ENCODE measurements around the gene PDE1C.

The PDE1C gene

DNA sequence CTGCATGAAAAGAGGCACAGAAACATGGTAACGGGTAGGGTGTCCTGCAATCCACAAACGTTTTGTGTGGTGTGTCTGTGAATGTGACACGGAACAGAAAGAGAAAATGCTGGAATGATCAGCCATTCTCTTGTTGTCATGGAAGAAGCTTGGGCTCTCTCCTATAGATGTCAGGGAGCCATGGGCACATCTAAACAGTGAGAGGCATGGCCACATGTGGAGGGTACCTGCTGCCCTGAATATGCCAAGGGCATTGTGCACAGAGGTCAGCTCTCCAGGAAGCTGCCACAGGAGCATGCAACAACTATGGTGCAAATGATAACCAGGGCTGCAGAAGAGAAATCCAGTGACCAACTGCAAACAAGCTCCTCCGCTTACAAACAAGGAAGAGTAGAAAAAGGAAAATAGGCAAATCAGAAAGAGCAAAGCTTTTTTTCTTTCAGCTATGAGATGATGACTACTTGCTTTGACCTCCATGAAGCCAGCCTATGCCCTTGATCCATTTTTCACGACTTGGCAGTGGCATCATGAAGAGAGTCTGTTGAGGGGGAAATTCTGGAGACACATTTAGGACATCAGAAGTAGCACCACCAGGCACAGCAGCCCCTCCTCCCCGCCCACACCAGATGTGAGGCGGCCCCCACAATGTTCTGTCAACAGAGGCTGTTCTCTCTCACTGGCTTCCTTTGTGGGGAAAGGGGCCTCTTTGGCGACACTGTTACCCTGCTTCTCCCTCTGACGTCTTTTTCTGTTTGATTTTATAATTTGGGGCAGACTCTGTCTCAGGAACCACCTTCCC, 4.8 kb upstream of the PDE1C start:
- DNase-seq = no peak

DNA sequence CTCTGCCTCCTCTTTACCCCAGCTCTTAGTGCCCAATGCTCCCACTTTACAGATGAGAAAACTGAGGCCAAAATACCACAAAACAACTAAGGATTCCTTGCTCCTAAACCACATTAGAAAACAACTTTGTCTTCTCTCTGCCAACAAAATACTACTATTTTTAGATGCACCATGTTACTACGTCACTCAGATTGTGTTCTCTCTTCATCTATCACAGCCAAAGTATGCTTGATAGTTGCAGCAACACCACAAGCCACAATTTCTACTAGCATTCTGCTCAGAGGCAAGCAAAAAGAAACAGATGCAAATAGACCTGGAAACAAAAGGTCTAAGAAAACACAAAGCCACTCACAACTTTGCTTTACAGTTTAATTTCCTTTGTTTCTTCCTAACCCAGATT, 3.3 kb upstream of the PDE1C start:
- DNase-seq = no peak

DNA sequence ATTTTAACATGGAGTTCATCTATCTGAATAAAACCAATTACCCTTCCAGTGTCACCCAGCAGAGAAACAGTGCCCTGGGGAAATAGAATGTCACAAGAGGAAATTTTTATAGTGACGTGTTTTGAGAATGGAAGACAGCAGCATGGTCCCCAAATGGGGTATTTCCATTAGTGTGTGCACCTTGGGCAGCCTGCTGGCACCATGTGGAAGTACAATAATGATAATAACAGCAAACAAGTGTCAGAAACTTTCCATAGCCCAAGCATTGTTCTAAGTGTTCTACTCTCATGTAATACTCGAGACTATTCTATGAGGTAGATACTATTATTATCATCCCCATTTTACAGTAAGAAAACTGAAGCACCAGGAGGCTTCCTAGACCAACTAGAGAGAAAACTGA, 2.2 kb upstream of the PDE1C start:
- DNase-seq = no peak

DNA sequence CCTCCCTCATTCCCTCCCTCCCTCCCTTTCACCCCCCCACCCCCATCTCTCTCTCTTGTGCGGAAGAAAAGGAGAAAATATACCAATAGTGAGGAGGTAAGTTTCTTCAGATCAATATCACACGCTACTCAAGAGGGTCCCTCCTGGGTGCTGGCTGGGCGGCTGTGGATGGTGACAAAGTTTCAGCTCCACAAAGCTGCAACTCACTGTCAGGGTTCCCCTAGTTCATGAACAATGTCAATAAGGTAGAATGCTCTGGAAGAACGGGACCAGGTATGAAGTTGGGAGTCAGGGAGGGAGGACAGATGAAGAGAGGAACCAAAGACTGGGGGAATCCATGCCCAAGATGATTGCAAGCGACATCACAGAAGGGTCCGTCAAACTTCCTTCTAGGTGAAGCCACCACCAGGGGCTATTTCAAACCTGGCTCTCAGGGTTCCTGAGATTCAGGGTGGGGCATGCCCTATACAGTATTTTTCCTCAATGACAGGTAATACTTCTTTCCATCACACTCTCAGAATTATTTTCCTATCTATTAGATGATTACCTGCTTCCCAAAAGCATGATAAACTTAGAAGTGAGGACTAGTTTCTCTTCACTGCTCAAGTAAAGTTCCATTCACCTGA, 1.4 kb upstream of the PDE1C start:
- DNase-seq = no peak

DNA sequence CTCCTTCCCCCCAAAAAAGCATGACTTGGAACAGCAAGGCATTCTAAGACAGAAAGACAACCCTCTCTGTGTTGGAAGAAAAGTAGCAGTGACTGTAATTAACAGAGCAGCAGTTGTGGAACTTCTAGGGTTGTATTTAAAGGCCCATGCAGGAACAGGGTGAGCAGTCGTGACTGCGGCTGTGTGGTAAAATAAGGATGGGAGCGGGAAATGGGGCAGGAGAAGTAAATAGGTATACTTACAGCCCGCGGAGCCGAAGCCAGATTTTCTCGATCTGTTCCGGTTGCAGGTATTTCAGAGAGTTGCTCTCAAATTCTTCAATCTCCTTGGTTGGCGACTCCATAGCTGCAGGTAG, 179 bp downstream of the PDE1C start:
- DNase-seq = no peak

DNA sequence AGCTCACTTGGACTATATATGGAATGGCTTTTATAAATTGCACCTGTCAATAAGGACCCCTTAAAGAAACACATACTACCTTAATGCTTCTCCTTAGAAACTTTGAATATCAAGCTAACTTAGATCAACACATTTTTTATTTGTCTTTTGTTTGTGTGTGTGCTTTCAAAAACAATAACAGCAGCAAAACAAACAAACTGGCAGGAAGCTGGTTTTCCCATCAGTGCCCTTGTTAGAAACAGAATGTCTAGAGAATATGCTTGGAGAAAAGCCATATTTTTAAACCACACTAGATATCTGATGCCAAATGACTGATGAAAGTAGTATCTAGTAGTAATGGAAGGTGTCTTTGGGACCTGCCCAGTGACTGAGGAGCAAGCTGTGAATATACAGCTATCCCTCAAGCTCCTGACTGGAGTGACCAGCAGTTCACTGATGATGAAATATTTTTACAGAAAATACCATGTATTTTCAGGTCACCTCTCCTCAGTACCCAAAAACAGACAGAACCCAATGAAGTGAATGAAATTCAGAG, 1.0 kb downstream of the PDE1C start:
- DNase-seq = no peak

DNA sequence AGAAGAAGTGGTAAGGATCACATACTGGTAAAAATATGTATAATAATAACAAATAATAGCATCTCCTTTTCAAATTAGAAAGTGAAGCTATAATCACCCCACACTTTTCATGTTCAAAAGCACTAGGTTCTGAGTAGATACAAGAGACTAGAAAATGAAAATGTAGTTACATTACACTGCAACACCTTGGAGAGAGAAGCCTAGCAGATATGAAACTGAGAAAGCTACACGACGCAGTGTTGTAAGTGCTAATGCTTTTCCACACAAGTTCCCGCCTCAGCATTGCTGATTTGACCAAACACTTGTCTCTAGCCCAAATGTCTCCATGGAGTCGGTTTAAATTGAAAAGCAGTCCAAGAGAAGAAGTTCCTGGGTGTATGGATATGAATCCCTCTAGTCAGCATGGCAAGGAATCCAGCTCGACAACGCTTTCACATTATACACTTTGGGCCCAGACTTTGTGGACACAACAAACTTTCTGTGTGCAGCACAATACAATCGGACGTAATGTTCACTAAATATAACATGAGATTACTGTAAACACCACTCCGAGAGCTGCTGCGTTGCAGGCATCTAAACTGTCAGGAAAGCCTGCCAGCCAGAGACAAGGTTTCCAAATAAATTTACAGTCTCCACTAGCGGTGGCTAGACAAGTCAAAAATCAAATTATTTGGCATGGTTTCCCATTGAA, 1.7 kb downstream of the PDE1C start:
- DNase-seq = no peak

DNA sequence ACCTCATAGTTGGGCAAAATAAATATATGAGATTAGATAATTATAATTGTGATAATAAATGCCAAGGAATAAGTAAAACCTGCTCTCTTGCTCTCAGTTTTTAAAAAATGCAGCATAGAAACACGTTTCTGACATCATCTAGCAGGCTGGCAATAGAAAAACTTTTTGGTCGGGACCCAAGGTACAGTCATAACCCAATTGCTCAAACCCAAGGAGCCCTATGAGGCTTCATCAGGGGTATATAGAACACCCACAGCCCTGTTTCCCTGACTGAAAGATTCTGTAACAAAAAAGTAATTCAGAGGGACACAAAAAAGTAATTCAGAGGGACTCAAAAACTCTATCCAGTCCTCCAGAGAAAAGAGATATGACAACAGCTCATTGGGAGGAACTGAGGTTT, 3.8 kb downstream of the PDE1C start:
- no peak for DNase-seq

DNA sequence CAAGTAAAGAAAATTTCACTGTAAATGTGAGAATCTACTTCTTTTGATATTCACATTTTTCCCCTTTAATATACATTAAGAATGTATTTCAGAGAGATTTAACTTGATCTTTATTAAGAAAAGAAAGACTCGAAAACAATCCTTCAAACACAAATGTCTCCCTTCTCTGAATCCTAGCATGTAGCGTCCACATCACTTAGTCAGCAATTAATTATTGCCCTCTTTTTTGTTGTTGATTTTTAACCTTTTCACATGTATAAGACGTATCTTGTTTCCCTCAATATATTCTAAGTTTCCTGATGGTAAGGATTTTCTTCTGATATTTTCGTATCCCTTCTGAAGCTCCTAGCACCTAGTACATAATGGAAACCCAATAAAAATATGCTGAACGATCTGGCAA, 6.6 kb downstream of the PDE1C start:
- no peak for DNase-seq

DNA sequence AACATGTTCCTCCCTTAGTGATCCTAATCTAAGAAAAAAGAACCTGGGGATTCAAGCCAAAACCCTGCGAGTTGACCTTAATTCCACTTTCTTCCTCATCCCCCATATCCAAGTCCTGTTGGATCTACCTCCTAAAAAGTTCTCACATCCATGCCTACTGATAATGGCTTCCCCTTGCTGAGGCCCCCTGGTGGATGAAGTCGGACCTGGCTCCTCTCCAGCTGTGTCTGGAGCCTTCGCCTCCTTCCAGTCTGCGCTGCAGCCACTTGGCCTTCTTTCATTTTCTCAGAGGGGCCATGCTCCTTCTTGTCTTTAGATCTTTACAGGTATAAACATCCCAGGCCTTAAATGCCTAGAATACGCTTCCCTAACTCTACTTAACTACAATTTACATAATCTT, 8.1 kb downstream of the PDE1C start:
- DNase-seq = no peak

DNA sequence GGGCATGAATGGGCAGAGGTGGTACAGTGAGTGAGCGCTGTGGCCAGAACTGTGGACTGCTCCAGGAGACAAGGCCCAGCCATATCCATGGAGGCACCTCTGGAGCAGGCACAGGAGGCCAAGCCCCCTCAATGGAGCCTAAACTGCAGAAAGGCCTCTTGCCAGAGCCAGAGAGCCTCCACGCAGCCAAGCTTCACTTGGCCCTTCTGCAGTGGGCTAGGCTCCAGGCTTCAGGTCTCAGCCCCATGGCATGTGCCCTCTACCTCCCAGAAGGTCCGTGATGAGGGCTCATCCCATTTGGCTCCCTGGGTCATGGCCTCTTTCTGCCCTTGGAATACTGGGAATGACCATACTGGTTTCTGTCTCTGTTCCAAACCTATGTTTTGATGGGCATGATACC, 8.9 kb downstream of the PDE1C start:
- no peak for DNase-seq

DNA sequence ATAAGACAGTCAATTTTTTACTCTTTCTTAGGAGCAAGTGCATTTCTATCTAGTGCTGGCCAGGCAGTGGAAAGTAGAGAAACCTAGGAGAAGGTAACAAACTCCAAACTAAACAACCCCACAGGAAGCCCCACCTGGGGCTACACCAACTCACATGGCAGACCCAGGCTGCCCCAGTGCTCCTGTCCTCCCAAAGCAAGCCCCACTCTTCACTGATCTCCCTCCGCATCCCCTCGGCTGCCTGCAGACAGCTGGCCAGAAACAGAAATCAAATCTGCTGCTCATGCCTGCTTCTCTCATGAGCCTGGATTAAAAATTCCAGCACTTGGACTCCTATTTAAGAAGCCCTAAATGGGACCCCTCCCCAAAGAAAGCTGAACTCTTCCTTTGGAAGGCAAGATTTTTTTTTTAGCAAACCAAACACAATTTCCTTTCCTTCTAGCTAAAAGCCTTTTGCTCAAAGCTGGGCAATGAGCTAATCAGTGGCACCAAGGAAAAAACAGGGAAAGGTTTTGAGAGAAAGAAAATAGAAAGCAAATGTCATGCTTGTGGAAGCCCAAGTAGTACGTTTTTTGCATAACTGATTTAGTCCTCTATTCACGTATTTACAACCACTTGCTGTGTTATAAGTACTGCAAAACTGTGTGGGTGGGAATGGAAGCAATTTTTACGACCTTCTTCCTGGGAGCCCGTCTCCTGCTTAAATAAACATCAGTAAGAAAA, 10.8 kb downstream of the PDE1C start:
- DNase-seq = no peak

DNA sequence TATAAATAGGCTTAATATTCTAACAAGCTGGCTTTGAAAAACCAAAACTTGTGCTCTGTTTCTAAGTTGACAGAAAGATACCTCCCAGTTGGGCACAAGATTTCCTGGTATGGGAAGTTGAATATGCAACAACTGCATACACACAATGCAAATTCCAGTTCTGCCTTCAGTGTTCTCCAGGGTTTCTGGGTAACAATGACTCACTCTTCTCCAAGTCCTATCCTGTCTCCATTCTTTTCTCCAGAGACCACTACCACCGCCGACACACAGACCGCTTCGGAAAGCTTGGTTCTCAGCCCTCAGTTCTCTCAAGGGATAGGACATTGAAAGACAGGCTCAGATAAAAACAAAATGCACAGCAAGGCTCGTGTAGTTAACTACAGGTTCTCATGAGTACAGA, 12.2 kb downstream of the PDE1C start:
- DNase-seq = no peak

DNA sequence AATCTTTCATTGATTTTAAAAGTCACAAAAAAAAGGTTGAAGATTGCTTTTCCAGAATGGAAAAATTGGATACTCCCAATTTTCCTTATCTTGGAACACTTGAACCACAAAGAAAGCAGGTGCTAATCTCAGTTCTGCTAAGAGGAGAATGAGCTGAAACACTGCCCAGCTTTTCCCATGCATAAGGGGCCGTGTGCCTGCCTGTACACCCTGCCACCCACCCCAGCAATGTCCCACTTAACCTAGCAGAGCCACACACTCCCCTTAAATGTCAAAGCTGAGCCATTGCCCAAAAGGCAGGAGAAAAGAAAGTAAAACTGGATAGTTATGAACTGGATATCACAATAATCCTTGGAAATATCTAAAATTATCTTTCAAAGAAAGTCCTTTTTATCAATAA, 13.4 kb downstream of the PDE1C start:
- DNase-seq = no peak

DNA sequence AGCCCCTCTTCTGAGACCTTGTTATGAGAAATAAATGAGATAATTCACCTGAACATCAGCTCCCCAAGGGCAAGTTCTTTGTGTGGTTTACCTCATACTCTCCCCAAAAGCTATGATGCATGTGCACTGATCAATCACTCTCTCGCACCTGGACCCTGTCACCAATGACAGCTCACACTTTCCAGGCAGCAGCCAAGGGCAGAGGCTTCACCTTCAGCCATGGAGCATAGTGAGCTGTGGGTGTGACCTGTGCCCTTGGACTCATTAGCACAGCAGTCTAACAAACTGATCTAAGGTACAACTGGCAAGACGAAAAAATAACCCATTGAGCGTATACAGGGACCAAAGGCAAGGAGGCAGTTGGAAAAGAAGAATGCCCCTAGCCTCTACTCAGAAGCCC, 17.0 kb downstream of the PDE1C start:
- DNase-seq = no peak

DNA sequence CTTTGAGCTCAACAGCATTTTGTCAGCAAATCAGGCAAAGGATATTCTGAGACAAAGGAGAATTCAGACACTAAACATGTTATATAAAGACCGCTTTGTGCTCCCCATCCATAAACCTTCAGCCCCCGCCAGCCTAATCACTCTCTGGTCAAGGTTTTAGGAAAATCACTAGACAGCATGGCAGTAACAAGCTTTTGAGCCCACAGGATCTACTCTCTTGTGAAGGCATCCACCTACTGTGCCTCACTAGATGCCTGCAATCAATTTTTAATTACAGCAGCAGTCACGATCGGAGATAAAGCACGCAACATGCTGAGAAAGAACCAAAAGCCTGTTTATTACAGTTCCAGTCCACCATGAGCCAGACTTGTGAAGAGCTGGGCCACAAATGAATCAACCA, 19.1 kb downstream of the PDE1C start:
- DNase-seq = no peak

DNA sequence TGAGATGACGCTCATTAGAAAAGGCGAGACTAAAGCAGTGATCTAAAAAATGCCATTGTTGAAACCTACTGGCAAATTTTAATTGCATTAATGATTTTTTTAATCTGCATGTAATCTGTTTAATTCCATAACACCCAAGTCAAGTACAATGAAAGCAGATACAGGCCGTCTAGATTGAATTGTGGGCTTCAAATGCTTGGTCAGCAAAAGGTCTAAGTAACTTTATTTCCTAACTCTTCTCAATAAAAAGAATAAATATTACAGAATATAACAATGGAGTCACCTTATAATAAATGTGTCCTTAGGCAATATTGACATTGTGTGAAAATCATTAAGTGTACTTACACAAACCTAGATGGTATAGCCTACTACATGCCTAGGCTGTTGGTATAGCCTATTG, 20.6 kb downstream of the PDE1C start:
- no peak for DNase-seq

DNA sequence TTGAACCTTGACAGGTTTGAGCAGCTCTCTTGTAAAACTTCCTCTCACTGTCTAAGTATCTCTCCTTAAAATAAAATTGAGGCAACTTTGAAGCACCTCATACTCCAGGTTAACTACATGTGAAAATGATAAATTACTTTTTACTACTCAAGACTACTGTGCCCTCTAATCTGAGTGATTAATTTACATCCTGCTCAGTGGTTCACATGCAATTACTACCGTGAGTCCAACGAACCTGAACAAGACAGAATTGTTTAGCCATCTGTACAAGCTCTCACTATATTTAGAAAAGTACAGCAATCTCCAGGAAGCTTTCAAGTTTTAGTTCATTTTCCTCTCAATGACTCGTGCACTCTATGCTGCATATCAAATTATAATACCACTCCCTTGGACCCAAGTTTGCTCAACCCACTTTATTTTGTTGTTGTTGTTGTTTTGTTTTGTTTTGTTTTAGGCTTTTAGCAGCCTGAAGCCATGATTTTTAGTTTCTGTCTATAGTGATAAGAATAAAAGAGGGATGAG, 21.2 kb downstream of the PDE1C start:
- DNase-seq = no peak

DNA sequence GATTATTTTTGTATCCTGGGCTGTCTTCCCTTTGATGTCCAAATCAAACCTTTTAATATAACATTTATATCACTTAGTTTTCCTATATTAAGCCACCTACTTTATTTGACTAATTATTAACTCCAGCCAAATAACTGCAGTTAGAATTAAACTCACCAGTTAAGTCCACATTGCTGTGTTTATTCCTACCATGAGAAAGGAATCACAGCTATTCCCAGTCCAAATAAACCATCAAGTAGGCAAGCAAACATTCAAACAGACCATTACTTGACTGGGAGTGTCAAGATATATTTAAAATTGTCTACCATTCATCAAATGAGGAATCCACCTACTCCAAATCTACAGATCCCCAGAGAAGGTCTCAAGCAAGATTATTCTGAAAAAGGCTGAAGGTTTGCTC, 22.4 kb downstream of the PDE1C start:
- no peak for DNase-seq

DNA sequence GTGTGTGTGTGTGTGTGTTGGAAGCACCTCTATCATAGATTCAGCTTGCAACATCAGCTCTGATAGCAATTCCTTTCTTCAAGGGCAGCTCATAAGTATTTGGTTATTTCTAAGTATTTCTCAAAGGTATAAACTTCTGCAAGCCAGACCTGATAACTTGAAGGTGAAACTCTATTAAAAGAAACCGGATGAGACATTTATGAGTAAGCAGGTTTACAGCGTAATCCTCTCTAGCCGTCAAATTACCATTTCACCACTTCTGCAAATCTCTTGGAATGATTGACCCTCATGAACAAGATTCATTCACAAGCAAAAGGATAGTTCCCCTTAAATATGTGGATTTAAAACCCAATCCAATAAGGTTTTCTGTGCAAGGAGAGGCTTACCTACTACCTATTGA, 23.1 kb downstream of the PDE1C start:
- no peak for DNase-seq

DNA sequence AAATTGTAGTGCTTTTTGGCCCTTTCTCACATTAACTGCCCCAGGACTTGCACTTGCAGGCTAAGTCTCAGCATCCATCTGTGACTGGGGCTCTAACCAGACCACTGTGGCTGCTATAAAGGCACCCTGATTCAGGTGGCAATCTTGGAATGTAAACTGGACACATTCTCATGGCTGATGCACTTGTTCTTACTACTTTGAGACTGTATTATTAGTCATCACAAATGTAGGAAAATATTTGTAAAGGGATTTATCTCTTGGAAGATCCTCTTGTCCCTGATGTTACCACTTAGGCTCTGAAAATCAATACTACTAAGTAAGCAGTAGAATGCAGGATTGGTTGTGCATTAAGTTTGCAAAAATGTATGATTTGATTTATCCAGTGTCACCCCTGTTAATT, 25.0 kb downstream of the PDE1C start:
- no peak for DNase-seq

DNA sequence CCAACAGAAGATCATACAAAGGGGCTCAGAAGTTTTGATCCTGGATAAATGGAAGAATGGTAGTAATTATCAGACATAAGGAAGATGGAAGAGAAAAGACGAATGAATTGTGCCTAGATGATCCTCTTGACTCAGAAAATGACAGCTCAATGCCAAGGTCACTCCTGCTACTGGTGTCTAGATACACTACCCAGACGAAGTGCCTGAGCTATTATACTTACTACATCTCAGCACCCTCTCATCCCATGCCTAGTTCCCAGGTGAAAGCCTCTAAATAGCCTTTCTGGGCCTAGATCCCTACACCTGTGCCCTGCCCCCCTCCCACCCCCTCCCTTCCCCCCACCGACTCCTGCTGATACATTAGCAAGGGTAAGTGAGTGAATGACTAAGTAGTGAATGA, 25.5 kb downstream of the PDE1C start:
- DNase-seq = no peak

DNA sequence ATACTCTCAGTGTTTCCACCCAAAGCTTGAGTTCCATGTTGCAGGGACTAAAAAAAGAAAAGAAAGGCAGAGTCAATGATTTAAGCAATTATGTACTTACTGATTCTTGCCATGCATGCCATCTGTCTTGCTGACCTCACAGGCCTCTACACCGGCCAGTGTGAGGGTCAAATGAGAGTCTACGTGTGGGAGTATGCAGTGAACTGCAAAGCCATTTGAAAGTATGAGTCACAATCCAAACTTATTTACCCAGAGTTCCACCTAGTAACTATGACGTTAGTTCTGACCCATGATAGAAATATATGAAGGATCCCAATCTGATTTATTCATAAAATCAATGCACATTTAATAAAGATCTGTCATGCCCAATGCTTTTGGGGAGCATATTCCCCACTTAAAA, 26.5 kb downstream of the PDE1C start:
- DNase-seq = no peak
